SK-N-MC (cell line): ENCODE data around the gene ZC3H10.

Source experiments
- EZH2 ChIP-seq: fragments of 200-600 bp; sonication (generic); IDR thresholded peaks from one replicate; pipeline ENCODE4 v1.6.1; 2017; ENCODE audit warnings: antibody characterized with exemption
- POLR2AphosphoS5 ChIP-seq: IDR thresholded peaks from 2 replicates; pipeline ENCODE4 v1.6.1; 2012; ENCODE audit warnings: mild to moderate bottlenecking, low read depth, low read length, borderline replicate concordance

DNA sequence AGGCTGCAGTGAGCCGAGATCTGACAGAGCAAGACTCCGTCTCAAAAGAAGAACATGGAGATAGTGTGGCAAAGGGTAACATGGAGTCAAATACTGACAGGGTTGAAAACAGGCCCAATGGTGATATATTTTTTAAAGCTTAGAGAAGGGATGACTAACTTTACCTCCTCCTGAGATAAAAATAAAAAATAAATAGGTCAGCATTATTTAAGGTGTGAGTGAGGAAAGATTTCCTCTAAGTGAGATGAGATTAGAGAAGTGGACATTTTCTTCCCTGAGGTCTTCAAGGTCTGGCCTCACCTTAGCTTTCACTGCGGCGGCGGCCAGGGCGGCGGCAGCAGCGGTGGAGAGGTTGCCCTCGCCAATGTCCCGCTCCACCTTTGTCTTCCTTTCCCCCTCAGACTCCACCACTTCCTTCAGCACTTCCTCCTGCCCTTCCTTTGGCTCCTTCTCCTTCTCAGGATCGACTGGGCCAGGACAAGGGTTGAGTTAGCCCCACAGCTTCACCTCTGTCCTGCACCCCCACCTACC is 51.2 kb downstream of the ZC3H10 start:
- no peak for TF ChIP-seq EZH2
- TF ChIP-seq POLR2AphosphoS5 = no peak
